ENCODE measurements around the gene DLX6. TPM values are rescaled to one million over a fixed set of nuclear protein-coding genes. Genes with fewer than 3 reads are reported as not detected.

DLX6 gene
- total and polyA plus RNA-seq, 9 donors: 0.08 TPM; not detected in 8

GRCh38 chr7:96995406-96996110 is 9.8 kb upstream of the DLX6 start:
- Histone ChIP-seq H3K27me3 (ENCODE audit: control insufficient read depth, insufficient read depth, low read length) (peaks cover 84% of the 10 kb centered on the region), H3K9me3 (replicated peaks; ENCODE audit: control insufficient read depth, low read depth, low read length) (no peaks in the 10 kb centered on the region), H3K36me3 (ENCODE audit: control insufficient read depth, insufficient read depth, low read length) (no peaks in the 10 kb centered on the region), H3K27ac (ENCODE audit: low read length) (no peak overlapping the region), H3K4me1 (ENCODE audit: control insufficient read depth, insufficient read depth, low read length) (peaks cover 6% of the 10 kb centered on the region), H3K4me3 (ENCODE audit: low read length) (no peak overlapping the region)
- DNase-seq: no peak
- WGBS (ENCODE audit: insufficient coverage): 0% methylated on average over 5 of the region's 6 CpGs

GRCh38 chr7:96996111-96996957 is 9.0 kb upstream of the DLX6 start:
- 2% methylated on average over 18 of the region's 32 CpGs for WGBS (ENCODE audit: insufficient coverage)
- no peak for DNase-seq

GRCh38 chr7:96996958-96997511 is 8.3 kb upstream of the DLX6 start:
- Histone ChIP-seq H3K4me1 (ENCODE audit: control insufficient read depth, insufficient read depth, low read length) (peaks cover 6% of the 10 kb centered on the region), H3K4me3 (ENCODE audit: low read length) (no peak overlapping the region), H3K36me3 (ENCODE audit: control insufficient read depth, insufficient read depth, low read length) (no peaks in the 10 kb centered on the region), H3K9me3 (replicated peaks; ENCODE audit: control insufficient read depth, low read depth, low read length) (no peaks in the 10 kb centered on the region), H3K27me3 (ENCODE audit: control insufficient read depth, insufficient read depth, low read length) (peaks cover 93% of the 10 kb centered on the region), H3K27ac (ENCODE audit: low read length) (no peak overlapping the region)
- no peak for DNase-seq
- 6% methylated on average over 3 of the region's 14 CpGs for WGBS (ENCODE audit: insufficient coverage)

More at GRCh38 chr7:96996111-96996957, 9.0 kb upstream of the DLX6 start:
- H3K27me3 ChIP-seq (ENCODE audit: control insufficient read depth, insufficient read depth, low read length): peaks cover 92% of the 10 kb centered on the region
- no peaks in the 10 kb centered on the region for H3K36me3 ChIP-seq (ENCODE audit: control insufficient read depth, insufficient read depth, low read length)
- H3K9me3 ChIP-seq (replicated peaks; ENCODE audit: control insufficient read depth, low read depth, low read length): no peaks in the 10 kb centered on the region
- no peak overlapping the region for H3K4me3 ChIP-seq (ENCODE audit: low read length)
- no peak overlapping the region for H3K27ac ChIP-seq (ENCODE audit: low read length)
- peaks cover 6% of the 10 kb centered on the region for H3K4me1 ChIP-seq (ENCODE audit: control insufficient read depth, insufficient read depth, low read length)

GRCh38 chr7:96997512-96998032 is 7.8 kb upstream of the DLX6 start:
- Histone ChIP-seq H3K27ac (ENCODE audit: low read length) (no peak overlapping the region), H3K4me3 (ENCODE audit: low read length) (no peak overlapping the region), H3K36me3 (ENCODE audit: control insufficient read depth, insufficient read depth, low read length) (no peaks in the 10 kb centered on the region), H3K4me1 (ENCODE audit: control insufficient read depth, insufficient read depth, low read length) (peaks cover 2% of the 10 kb centered on the region), H3K9me3 (replicated peaks; ENCODE audit: control insufficient read depth, low read depth, low read length) (no peaks in the 10 kb centered on the region), H3K27me3 (ENCODE audit: control insufficient read depth, insufficient read depth, low read length) (peaks cover 93% of the 10 kb centered on the region)
- DNase-seq: no peak
- 3% methylated on average over 12 of the region's 23 CpGs for WGBS (ENCODE audit: insufficient coverage)

GRCh38 chr7:96998333-96998732 is 7.0 kb upstream of the DLX6 start:
- WGBS (ENCODE audit: insufficient coverage): no CpG with 5 or more reads among the region's 11 CpGs
- Histone ChIP-seq H3K4me3 (ENCODE audit: low read length) (no peak overlapping the region), H3K4me1 (ENCODE audit: control insufficient read depth, insufficient read depth, low read length) (peaks cover 2% of the 10 kb centered on the region), H3K27me3 (ENCODE audit: control insufficient read depth, insufficient read depth, low read length) (peaks cover 93% of the 10 kb centered on the region), H3K27ac (ENCODE audit: low read length) (no peak overlapping the region), H3K36me3 (ENCODE audit: control insufficient read depth, insufficient read depth, low read length) (no peaks in the 10 kb centered on the region), H3K9me3 (replicated peaks; ENCODE audit: control insufficient read depth, low read depth, low read length) (no peaks in the 10 kb centered on the region)
- DNase-seq: no peak

- H3K36me3 ChIP-seq (ENCODE audit: control insufficient read depth, insufficient read depth, low read length): no peaks in the 10 kb centered on the region
- H3K4me3 ChIP-seq (ENCODE audit: low read length): no peak overlapping the region
- H3K27ac ChIP-seq (ENCODE audit: low read length): no peak overlapping the region
- H3K27me3 ChIP-seq (ENCODE audit: control insufficient read depth, insufficient read depth, low read length): peaks cover 93% of the 10 kb centered on the region
- no peak for DNase-seq
- H3K9me3 ChIP-seq (replicated peaks; ENCODE audit: control insufficient read depth, low read depth, low read length): no peaks in the 10 kb centered on the region
- H3K4me1 ChIP-seq (ENCODE audit: control insufficient read depth, insufficient read depth, low read length): peaks cover 2% of the 10 kb centered on the region
- WGBS (ENCODE audit: insufficient coverage): 2% methylated on average over 12 of the region's 14 CpGs
Measured at GRCh38 chr7:96998744-96999143, 6.6 kb upstream of the DLX6 start.

GRCh38 chr7:97001221-97001620 is 4.1 kb upstream of the DLX6 start:
- H3K4me1 ChIP-seq (ENCODE audit: control insufficient read depth, insufficient read depth, low read length): peaks cover 14% of the 10 kb centered on the region
- no peak overlapping the region for H3K4me3 ChIP-seq (ENCODE audit: low read length)
- DNase-seq: no peak
- peaks cover 94% of the 10 kb centered on the region for H3K27me3 ChIP-seq (ENCODE audit: control insufficient read depth, insufficient read depth, low read length)
- WGBS (ENCODE audit: insufficient coverage): no CpG with 5 or more reads among the region's 3 CpGs
- H3K36me3 ChIP-seq (ENCODE audit: control insufficient read depth, insufficient read depth, low read length): no peaks in the 10 kb centered on the region
- no peaks in the 10 kb centered on the region for H3K9me3 ChIP-seq (replicated peaks; ENCODE audit: control insufficient read depth, low read depth, low read length)
- no peak overlapping the region for H3K27ac ChIP-seq (ENCODE audit: low read length)

- H3K4me1 ChIP-seq (ENCODE audit: control insufficient read depth, insufficient read depth, low read length): peaks cover 15% of the 10 kb centered on the region
- no peak overlapping the region for H3K4me3 ChIP-seq (ENCODE audit: low read length)
- H3K27me3 ChIP-seq (ENCODE audit: control insufficient read depth, insufficient read depth, low read length): peaks cover 93% of the 10 kb centered on the region
- no peak for DNase-seq
- H3K9me3 ChIP-seq (replicated peaks; ENCODE audit: control insufficient read depth, low read depth, low read length): no peaks in the 10 kb centered on the region
- no peaks in the 10 kb centered on the region for H3K36me3 ChIP-seq (ENCODE audit: control insufficient read depth, insufficient read depth, low read length)
- 31% methylated on average over 34 of the region's 39 CpGs for WGBS (ENCODE audit: insufficient coverage)
- no peak overlapping the region for H3K27ac ChIP-seq (ENCODE audit: low read length)
Measured at GRCh38 chr7:97001656-97002554, 3.4 kb upstream of the DLX6 start.

GRCh38 chr7:97002555-97003261 is 2.6 kb upstream of the DLX6 start:
- Histone ChIP-seq H3K27me3 (ENCODE audit: control insufficient read depth, insufficient read depth, low read length) (peaks cover 93% of the 10 kb centered on the region), H3K4me3 (ENCODE audit: low read length) (no peak overlapping the region), H3K9me3 (replicated peaks; ENCODE audit: control insufficient read depth, low read depth, low read length) (no peaks in the 10 kb centered on the region), H3K36me3 (ENCODE audit: control insufficient read depth, insufficient read depth, low read length) (no peaks in the 10 kb centered on the region), H3K4me1 (ENCODE audit: control insufficient read depth, insufficient read depth, low read length) (peaks cover 15% of the 10 kb centered on the region), H3K27ac (ENCODE audit: low read length) (no peak overlapping the region)
- DNase-seq: no peak
- WGBS (ENCODE audit: insufficient coverage): 8% methylated on average over 11 of the region's 22 CpGs
